H7 (cell line): Measurements from ENCODE around the gene PARN. TPM values are rescaled to one million over a fixed set of nuclear protein-coding genes. Genes with fewer than 3 reads are reported as not detected.
A peak's percentile ranks its signal among the peaks of the same experiment; 100 is the strongest.

Source experiments
- DNase-seq: peaks from one replicate; pipeline ENCODE4 v3.0.0; 2012
- H3K27me3 ChIP-seq: 2 replicates; pipeline ENCODE4 v1.6.0; 2011; ENCODE audit warnings: mild to moderate bottlenecking, low read length; ENCODE audit not compliant: control insufficient read depth, insufficient read depth
- H3K36me3 ChIP-seq: replicated peaks from 2 replicates; pipeline ENCODE4 v1.5.1; 2011; ENCODE audit warnings: low read length; ENCODE audit not compliant: control insufficient read depth, insufficient read depth
- H3K4me3 ChIP-seq: 2 replicates; pipeline ENCODE4 v1.5.1; 2011; ENCODE audit warnings: low read depth, mild to moderate bottlenecking, control low read depth, low read length, moderate library complexity; ENCODE audit not compliant: insufficient read depth
- total RNA-seq: library from RNA; depleted of rRNA; stranded (reverse); fragments of >200 nt; shearing (Covaris generic); gene quantifications from 2 replicates; pipeline ENCODE4 v1.2.3, GENCODE V29; 2014

The PARN gene
- total RNA-seq, 1 experiment from 2014 or later = 33.2 TPM

- H3K27me3 ChIP-seq = no peaks in the 10 kb centered on the region
- H3K36me3 ChIP-seq = no peaks in the 10 kb centered on the region
- DNase-seq = no peak
- H3K4me3 ChIP-seq = no peak overlapping the region
Measured at GRCh38 chr16:14539156-14539555, 90.9 kb downstream of the PARN start.

GRCh38 chr16:14538604-14539003 is 91.5 kb downstream of the PARN start:
- Histone ChIP-seq H3K36me3 (no peaks in the 10 kb centered on the region; the same call in 1 of the 2 replicates), H3K27me3 (no peaks in the 10 kb centered on the region), H3K4me3 (no peak overlapping the region)
- no peak for DNase-seq

DNA sequence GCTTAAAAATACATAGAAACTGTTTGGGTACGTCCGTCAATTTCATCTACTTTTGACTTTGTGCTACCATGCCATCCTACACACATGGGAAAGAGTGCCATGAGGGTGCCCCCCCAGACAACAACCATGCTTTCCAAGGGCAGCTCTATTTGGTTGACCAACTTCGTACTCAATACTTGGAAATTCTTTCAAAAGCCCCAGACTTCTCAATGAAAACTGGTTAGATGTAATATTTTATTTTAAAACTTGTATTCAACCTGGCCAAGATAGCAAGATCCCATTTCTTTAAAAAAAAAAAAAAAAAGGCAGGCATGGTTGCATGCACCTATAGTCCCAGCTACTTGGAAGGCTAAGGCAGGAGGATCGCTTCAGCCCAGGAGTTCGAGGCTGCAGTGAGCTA is 98.4 kb downstream of the PARN start:
- Histone ChIP-seq H3K4me3 (no peak overlapping the region), H3K27me3 (no peaks in the 10 kb centered on the region), H3K36me3 (no peaks in the 10 kb centered on the region; the same call in none of the 2 replicates)
- DNase-seq = no peak

DNA sequence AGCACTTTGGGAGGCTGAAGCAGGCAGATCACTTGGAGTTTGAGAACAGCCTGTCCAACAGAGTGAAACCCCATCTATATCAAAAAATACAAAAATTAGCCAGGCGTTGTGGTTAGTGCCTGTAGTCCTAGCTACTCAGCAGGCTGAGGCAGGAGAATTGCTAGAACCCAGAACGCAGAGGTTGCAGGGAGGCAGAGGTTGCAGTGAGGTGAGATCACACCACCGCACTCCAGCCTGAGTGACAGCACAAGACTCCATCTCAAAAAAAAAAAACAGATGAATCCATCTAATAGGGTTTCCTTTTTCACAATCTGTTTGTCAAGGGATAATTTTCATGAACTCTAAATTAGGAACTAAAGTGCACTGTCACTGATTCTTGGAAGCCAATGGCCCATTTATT is 99.0 kb downstream of the PARN start:
- no peak for DNase-seq
- Histone ChIP-seq H3K36me3 (no peaks in the 10 kb centered on the region; the same call in none of the 2 replicates), H3K4me3 (no peak overlapping the region), H3K27me3 (no peaks in the 10 kb centered on the region)

DNA sequence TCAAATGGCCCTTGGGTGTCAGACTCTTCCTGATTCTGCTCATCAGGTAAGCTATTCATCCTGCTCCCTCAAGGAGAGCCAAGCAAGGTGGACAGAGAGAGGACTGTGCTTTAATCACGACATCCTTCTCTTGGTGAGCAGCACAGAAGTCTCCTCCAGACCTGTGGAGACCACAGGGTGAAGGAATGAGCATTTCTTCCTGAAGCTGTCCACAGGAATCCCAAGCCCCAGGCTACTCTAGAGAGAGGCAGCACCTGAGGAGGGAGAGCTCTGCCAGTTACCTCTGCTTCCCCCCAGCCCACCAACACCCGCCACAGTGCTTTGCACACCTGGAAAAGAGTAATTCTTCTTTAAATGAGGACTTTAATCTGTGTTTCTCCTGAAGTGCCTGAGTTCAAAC is 100.0 kb downstream of the PARN start:
- DNase-seq = no peak
- no peak overlapping the region for H3K4me3 ChIP-seq
- no peaks in the 10 kb centered on the region; the same call in none of the 2 replicates for H3K36me3 ChIP-seq
- H3K27me3 ChIP-seq = no peaks in the 10 kb centered on the region

GRCh38 chr16:14529010-14529669 is 100.9 kb downstream of the PARN start:
- Histone ChIP-seq H3K36me3 (no peaks in the 10 kb centered on the region; the same call in none of the 2 replicates), H3K4me3 (no peak overlapping the region), H3K27me3 (no peaks in the 10 kb centered on the region)
- DNase-seq = peak; percentile 70

- H3K36me3 ChIP-seq = no peaks in the 10 kb centered on the region
- H3K4me3 ChIP-seq = no peak overlapping the region
- H3K27me3 ChIP-seq = no peaks in the 10 kb centered on the region
- DNase-seq = no peak
Measured at GRCh38 chr16:14528306-14528705, 101.8 kb downstream of the PARN start.

GRCh38 chr16:14527411-14528044 is 102.5 kb downstream of the PARN start:
- no peaks in the 10 kb centered on the region for H3K27me3 ChIP-seq
- no peak overlapping the region for H3K4me3 ChIP-seq
- DNase-seq = no peak
- no peaks in the 10 kb centered on the region for H3K36me3 ChIP-seq

DNA sequence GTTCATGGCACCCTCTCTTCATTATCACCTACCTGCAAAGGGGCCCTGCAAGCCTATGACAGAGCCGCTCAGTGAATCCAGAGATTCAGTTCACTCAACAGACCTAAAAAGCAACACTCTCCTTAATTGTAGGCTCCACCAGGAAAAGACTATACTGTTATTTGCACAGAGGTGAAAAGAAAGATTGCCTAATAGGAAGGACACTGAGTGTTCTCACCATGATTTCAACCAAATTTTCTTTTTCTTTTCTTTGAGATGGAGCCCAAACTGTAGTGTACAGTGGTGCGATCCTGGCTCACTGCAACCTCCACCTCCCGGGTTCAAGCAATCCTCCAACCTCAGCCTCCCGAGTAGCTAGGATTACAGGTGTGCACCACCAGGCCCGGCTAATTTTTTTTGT is 104.5 kb downstream of the PARN start:
- DNase-seq = no peak
- Histone ChIP-seq H3K27me3 (no peaks in the 10 kb centered on the region), H3K36me3 (no peaks in the 10 kb centered on the region), H3K4me3 (no peak overlapping the region)

- no peaks in the 10 kb centered on the region for H3K27me3 ChIP-seq
- H3K36me3 ChIP-seq = no peaks in the 10 kb centered on the region
- H3K4me3 ChIP-seq = no peak overlapping the region
- DNase-seq = no peak
Measured at GRCh38 chr16:14524979-14525378, 105.1 kb downstream of the PARN start.

DNA sequence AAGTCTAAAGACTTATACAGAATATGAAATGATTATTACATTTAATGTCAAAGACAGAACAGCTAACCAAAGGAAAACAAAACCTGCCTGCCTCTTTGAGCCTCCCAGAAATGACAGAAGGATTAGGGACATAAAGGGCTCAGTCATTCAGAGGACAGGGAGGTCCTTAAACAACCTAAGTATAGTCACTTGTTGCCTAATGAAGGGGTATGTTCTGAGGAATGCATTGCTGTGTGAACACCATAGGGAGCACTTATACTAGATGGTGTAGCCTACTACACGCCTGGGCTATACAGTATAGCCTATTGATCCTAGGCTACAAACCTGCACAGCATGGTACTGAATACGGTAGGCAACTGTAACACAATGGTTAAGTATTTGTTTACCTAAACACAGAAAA is 106.4 kb downstream of the PARN start:
- no peaks in the 10 kb centered on the region for H3K36me3 ChIP-seq
- DNase-seq = no peak
- no peak overlapping the region for H3K4me3 ChIP-seq
- no peaks in the 10 kb centered on the region for H3K27me3 ChIP-seq

DNA sequence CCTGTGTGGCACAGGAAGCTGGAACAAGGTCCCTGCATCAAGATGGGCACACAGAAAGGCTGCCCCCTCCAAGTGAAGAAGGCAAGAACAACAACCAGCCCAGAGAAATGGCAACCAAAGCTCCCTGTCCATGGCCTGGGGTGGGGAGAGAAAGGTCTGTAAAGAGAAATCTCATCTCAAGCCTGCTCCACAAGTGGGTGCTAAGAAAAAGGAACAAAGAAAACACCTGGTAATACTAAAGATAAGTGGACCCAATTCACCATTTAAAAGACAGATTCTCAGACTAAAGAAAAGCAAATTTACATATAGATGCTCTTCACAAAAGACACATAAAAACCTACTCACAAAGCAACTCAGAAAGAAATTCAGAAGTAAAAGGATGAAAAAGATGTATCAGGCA is 107.4 kb downstream of the PARN start:
- Histone ChIP-seq H3K27me3 (no peaks in the 10 kb centered on the region), H3K4me3 (no peak overlapping the region), H3K36me3 (no peaks in the 10 kb centered on the region)
- no peak for DNase-seq

GRCh38 chr16:14520753-14521152 is 109.3 kb downstream of the PARN start:
- Histone ChIP-seq H3K4me3 (no peak overlapping the region), H3K27me3 (no peaks in the 10 kb centered on the region), H3K36me3 (no peaks in the 10 kb centered on the region)
- no peak for DNase-seq

DNA sequence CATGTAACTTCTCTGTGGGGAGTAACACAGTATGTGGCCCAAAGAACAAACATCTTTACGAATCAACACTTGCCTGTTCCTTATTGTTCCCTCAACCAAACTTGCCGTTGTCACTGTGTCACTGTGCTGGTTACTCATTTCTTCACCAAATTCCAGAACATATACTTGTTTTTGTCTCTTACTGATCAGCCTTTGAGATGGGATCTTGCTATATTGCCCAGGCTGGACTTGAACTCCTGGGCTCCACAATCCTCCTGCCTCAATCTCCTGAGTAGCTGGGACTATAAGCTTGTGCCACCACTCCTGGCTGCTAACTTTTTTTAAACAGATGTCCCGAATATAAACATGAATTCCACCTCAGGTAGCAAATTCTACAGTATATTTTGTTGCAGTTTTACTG is 115.1 kb downstream of the PARN start:
- no peak overlapping the region for H3K4me3 ChIP-seq
- no peaks in the 10 kb centered on the region for H3K27me3 ChIP-seq
- H3K36me3 ChIP-seq = no peaks in the 10 kb centered on the region
- no peak for DNase-seq

DNA sequence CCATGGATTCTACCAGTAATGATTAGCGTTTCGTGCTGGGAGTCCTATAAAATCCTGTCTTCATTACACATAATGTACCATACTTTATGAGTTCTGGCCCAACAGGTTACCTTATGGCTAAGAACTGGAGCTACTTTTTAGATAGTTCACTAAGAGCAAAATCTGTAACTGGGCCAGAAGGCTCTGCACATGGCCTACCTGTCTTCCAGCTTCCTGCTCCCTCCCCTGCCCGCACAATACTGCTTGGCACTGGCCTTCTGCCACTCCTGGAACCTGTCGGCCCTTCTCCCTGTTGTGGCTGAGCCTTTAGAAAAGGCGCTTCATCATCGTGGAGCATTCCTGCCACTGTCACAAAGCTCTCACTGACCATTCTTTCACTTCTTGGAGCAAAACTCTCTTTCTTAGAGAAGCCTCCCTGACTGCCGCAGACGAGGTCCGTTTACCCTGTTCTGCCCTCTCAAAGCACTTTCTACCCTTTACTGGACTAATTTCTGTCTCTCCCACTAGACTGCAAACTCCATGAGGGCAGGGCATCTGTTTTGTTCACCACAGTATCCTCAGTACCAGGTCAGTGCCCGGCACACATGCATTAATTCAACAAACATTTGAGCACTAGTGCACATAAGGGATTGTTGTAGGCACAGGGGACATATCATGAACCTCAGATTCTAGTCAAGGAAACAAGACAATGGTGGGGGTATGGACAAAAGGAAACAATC is 116.5 kb downstream of the PARN start:
- no peaks in the 10 kb centered on the region for H3K36me3 ChIP-seq
- no peaks in the 10 kb centered on the region for H3K27me3 ChIP-seq
- H3K4me3 ChIP-seq = no peak overlapping the region
- DNase-seq = no peak
